Mucosa of gallbladder (tissue), 1 donor: ENCODE measurements around the gene PPP3CA. TPM values are rescaled to one million over a fixed set of nuclear protein-coding genes. Genes with fewer than 3 reads are reported as not detected.
"Not testable (repeated sequence)": the region's sequence is repeated elsewhere in the genome, so short reads cannot be mapped to it uniquely, and the experiment has no call there.

ENCODE experiments used
- DNase-seq: peaks from one replicate; pipeline ENCODE4 v3.0.0-alpha.2; 2020; ENCODE audit warnings: low spot score
- total RNA-seq: library from RNA; stranded (reverse); gene quantifications from one replicate; pipeline ENCODE4 v1.2.1, GENCODE V29; 2021
- donor health status: DM: no; HTN: no; CAD: no.

The PPP3CA gene
- total RNA-seq, 1 donor from 2014 or later = 24.6 TPM

DNA sequence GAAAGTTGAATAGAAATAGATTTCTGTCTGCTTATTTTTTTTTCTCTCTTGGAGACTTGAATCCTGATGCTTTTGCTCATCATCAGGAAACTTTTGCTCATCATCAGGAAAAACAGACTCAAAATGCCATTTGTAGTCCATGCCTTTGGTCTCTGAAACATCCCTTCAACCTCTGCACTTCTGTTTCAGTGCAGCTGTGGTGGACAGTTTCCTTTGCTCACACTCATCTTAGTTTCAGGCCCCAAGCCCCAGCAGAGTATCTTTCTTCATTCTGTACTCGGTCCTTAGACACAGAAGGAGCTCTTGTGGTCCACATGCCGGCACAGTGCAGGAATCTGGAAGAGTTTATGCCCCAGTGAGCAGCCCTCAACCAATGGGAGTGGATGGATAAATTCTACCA, 337.9 kb downstream of the PPP3CA start:
- no peak for DNase-seq

DNA sequence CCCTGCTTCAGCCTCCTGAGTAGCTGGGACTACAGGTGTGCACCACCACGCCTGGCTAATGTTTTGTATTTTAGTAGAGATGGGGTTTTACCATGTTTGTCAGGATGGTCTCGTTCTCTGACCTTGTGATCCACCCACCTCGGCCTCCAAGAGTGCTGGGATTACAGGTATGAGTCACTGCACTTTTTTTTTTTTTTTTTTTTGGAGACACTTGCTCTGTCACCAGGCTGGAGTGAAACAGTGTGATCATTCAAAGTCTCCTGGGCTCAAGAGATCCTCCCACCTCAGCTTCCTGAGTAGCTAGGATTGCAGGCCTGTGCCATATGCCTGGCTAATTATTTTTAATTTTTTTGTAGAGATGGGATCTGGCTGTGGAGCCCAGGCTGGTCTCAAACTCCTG, 338.8 kb downstream of the PPP3CA start:
- DNase-seq = no peak

DNA sequence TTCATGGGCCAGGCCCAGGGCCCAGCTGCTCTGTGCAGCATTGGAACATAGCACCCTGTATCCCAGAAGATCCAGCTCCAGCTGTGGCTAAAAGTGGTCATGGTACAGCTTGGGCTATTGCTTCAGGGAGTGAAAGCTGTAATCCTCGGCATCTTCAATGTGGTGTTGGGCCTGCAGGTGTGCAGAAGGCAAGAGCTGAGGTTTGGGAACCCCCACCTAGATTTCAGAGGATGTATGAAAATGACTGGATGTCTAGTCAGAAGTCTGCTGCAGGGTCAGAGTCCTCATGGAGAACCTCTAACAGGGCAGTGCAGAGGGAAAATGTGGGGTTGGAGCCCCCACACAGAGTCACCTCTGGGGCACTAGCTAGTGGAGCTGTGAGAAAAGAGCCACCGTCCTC, 341.7 kb downstream of the PPP3CA start:
- DNase-seq = no peak

DNA sequence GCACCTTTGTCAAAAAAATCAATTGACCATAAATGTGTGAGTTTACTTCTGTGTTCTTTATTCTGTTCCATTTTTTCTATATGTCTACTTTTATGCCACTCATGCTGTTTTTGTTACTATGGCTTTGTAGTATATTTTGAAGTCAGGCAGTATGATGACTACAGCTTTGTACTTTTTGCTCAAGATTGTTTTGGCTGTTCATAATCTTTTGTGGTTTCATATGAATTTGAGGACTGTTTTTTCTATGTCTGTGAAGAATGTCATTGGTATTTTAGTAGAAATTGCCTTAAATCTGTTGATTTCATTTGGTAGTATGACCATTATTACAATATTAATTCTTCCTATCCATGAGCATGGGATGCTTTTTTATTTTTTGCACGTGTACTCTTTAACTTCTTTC, 346.8 kb downstream of the PPP3CA start:
- no peak for DNase-seq

DNA sequence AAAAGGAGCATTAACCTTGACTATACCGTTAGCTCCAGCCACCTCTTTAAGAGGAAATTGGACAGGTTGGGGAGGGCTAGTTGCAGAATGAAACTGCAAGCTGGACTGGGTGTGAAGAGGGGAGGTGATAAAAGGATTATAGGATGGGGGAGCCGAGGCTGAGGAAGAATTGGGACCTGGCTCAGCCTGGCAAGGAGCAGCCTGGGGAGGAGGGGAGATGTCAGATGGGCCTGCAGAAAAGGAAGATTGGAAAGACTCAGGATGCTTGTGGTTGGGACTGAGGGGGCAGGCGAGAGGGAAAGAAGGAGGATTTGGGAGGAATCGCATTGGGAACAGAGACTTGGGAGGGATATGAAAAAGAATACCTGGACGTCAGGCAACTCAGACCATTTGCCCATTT, 351.7 kb downstream of the PPP3CA start:
- DNase-seq = no peak

DNA sequence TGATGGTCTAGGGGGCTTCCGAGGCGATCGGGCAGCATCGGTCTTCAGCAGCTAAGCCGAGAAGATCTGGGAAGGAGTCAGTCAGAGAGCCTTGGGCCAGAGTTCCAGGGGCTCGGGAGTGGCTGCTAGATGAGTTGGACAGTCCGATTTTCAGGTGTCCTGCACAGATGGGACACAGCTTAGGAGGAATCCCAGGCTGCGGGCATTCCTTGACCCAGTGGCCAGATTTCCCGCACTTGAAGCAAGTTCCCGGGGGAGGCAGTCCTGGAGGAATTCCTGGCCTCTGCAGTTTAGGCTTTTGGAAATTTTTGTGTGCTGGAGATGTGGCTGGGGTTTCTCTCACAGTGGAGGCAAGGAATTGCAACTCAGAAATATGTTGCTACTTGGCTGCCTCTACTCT, 352.3 kb downstream of the PPP3CA start:
- DNase-seq = not testable (repeated sequence)

DNA sequence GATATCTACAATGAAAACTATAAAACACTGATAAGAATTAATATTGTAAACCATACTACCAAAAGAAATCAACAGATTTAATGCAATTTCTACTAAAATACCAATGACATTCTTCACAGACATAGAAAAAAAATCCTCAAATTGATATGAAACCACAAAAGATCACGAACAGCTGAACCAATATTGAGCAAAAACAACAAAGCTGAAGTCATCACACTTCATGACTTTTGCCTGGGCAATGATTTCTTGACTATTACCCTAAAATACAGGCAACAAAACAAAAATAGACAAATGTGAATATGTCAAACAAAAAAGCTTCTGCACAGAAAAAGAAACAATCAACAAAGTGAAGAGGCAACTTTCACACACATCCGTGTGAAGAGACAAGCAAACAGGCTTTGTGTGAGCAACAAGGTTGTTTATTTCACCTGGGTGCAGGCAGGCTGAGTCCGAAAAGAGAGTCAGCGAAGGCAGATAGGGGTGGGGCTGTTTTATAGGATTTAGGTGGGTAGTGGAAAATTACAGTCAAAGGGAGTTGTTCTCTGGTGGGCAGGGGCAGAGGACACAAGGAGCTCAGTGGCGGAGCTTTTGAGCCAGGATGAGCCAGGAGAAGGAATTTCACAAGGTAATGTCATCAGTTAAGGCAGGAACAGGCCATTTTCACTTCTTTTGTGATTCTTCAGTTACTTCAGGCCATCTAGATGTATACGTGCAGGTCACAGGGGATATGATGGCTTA, 355.8 kb downstream of the PPP3CA start:
- not testable (repeated sequence) for DNase-seq

DNA sequence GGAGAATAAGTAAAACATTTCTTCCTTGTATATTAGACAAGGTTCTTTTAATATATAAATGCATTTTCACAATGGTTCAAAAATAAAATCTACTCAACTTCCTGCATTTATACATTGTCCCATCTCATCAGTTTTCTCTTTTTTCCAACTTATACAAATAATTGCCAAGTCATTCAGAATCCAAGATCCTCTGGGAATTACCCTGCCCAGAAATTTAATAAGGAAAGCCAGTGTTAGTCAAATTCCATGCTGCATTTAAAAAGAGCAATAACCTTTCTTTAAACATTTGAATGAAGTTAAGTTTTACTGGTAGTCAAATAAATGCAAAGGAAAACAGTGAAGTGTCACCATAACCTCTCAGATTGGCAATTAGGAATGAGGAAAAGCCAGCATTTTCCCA, 357.9 kb downstream of the PPP3CA start:
- no peak for DNase-seq

DNA sequence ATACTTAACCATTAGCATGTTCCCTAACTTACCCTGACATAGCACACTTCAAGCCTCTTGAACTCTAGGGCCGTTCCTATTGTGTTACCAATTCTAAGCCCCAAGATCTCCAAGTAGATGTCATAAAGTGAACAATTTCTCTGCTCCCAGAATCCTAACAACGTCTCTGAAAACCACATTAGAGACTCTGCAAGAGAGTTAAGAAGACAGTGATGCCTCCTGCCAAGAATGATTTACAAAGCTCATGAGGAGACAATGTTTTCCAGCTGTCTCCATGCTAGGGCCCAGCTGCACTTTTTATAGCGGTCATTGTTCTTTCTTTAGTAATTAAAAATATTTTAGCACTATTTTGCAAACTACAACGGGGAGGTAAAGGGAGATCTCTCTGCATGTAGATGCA, 358.4 kb downstream of the PPP3CA start:
- DNase-seq = no peak

DNA sequence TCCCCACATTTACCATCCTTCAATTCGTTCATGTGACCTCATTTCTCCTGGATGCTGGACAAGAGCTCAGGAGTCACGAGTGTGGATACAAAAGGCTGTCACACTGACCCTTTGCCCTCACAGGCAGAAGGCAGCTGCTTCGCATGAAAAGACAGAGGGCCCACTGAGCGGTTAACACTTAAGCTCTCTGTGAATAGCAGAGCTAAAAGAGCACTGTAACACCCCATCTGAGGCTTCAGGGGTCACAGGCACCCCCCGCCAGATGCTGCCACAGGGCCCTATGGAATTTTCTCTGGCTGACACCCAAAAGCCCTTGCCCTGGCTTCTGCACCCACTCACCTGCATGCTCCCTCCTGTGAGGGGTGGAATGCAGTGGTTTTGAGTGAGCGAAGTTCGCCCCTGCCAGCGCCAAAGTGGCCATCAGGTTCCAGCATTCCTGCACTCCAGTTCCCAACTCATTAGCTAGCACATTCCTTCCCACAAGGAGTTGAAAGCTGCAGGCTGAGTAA, 360.9 kb downstream of the PPP3CA start:
- no peak for DNase-seq

DNA sequence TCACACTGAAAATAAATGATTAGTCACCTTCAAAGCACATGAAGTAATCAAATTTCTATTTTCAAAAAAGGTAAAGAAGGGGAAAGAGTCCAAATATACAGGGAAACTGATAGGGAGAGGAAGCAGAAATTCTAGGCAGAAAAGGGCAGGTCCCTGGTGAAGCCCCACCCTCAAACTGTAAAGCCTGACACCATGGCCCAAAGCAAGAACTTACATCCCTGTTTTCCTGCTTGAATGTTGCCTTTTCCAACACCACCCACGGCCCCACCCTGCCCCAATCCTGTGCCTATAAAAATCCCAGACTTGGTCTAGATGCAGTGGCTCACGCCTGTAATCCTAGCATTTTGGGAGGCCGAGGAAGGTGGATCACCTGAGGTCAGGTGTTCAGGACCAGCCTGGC, 361.8 kb downstream of the PPP3CA start:
- DNase-seq = no peak

DNA sequence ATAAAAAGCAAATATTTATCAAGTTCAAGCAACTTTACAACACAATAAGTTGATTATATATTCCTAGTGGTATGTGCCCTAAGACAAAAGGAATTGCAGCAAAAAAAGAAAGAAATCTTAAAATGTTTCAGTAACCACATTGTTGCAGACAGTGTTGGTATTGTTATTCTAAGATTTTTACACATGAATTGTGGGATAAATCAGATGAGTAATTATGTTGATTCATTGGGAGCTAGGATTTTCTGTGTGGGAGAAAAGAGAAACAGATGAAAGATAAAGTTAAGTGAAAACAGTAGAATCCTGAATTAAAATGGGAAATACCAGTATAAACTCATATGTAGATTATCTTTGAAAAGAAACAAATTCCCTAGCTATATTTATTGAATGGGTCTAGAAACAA, 362.4 kb downstream of the PPP3CA start:
- no peak for DNase-seq

DNA sequence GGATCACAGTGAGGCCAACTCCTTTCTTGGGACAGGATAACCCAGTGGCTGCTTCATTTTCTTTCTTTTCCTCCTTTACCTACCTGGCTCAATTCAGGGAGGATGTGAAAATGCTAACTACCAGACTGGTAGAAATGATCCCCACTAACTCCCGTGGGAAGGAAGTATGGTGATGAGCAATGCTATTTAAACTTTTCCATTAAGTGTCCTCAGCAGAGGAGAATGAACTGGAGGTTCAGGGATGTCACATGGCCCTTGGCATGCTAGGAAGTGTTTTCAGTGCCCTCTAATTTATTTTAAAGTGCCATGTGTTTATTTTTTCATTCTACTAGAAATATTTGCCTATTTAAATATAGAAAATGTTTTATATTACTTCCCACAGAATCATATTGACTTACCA, 363.9 kb downstream of the PPP3CA start:
- no peak for DNase-seq

DNA sequence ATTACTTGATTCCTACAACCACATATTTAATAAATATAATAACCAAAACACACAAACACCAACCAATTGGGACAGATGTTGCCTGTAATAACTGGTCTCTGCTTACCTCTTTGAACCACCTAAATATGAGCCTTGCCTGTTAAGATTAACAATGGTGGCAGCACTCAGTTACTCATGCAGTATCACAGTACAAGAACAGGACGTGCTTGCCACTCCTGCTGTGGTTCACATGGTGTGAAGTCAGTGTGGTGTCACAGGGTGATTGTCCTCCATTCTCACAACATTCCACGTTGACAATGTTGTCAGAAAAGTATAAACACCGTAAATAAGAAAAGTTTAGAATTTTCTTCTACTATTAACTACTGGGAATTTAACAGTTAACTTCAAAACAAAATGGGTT, 365.0 kb downstream of the PPP3CA start:
- DNase-seq = no peak

DNA sequence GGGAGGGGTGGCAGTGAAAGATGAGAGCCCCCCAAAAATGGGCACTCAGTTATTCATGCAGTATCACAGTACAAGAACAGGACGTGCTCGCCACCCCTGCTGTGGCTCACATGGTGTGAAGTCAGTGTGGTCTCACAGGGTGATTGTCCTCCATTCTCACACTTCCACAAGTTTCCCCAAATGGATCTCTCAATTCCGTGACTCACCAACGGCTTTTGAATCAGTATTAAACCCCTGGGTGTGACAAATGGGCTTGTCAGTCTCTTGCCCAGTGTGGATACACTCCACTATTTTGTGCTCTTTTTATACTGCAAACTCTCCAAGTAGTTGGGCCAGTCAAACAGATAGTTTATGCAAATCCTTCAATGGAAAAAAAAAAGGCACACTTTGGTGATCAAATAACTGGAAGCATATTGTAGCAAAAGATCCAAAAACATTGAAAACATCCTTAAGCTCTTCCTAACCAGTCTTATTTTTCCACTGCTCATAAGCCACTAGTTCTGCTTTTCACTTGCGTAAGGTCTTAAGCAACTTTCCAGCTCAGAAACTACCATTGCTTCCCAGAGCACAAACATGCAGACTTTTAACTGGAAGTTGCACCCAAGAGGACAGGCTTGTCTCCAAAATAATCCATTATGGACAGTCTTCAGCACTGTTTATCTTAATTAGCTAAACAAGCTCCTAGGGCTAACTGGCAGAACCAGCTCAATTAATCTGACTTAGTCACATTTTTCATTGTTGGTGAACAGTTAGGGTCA, 365.7 kb downstream of the PPP3CA start:
- DNase-seq = no peak

DNA sequence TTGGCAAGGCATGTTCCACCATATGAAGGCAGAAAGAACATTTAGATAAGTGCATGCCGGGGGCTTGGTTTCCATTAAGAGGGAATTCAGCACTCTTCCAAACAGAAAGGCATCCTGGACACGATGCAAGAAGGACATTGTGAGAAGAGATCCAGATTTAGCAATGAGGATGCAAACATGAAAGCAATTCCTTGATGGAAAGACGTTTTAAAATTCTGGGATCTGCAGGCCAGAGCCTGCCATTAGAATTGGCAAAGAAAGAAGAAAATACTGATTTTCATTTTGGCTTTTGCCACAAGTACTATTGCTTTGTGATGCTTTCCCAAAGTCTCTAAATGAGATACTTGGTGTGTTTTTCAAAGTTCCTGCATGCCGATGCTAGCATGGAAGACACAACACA, 367.6 kb downstream of the PPP3CA start:
- no peak for DNase-seq

DNA sequence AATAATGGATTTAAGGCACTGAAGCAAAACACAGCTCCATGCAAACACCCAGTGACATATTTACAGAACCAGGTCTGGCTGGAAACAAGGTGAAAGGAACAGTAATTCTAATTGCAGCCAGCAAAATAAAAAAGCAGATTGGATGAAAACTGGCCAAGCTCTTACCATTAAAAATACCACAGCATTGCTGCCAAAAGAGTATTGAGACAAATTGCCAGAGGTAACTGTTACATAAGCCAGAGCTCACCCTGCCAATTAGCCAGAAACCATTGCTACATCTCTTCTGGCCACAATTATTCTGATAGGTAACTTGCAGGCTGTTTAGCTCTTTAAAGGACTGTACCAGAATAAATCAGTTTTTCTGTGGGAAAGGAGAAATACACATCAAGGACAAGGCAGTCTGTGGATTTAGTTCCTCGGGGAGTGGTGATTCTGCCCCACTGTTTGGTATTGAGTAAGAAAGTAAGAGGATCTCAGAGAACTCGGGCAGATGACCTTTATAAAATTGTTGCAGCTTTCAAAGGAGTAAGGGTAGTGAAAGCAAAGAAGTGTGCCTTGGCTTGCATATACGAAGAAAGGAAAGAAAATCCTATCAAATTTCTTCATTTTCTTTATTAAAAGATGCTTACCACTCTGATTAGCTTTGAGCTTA, 369.5 kb downstream of the PPP3CA start:
- no peak for DNase-seq

DNA sequence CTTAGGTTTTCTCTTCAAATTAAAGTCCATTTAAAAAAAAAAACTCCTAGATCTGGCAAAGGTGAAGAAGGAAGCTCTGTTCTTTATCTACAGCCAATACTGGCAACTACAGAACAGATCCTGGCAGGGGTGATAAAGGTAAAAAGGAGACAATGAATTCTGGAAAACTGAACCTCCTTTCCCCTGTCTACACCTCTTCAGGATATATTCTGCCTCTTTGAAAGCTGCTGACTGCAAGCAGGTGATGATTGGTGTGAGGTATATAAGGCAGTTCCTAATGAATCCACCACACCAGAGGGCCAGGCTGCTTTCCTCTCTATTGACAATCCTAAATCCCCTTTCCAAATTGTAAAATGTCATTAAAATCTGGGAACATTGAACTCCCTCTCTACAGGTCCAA, 370.1 kb downstream of the PPP3CA start:
- DNase-seq = no peak
